HepG2 (cell line): Measurements from ENCODE around the gene ZNF264. TPM values are rescaled to one million over a fixed set of nuclear protein-coding genes. Genes with fewer than 3 reads are reported as not detected.

Experiments
- FLYWCH1 ChIP-seq: sonication (generic); formaldehyde crosslinking; IDR thresholded peaks from 2 replicates; pipeline ENCODE4 v1.8.1; 2023; ENCODE audit warnings: mild to moderate bottlenecking, missing genetic modification reagents
- KLF11 ChIP-seq: IDR thresholded peaks from 2 replicates; pipeline ENCODE4 v1.6.1; 2016; ENCODE audit warnings: missing compliant biosample characterization
- KLF9 ChIP-seq: IDR thresholded peaks from 2 replicates; pipeline ENCODE4 v1.6.1; 2016; ENCODE audit warnings: low read depth
- KMT2B ChIP-seq: IDR thresholded peaks from 2 replicates; pipeline ENCODE4 v1.6.1; 2016; ENCODE audit warnings: missing genetic modification reagents, missing compliant biosample characterization
- MED13 ChIP-seq: sonication (generic); formaldehyde crosslinking; IDR thresholded peaks from 2 replicates; pipeline ENCODE4 v1.5.0; 2020; ENCODE audit warnings: missing genetic modification reagents
- PRPF4 ChIP-seq: fragments of 200-400 bp; formaldehyde crosslinking; IDR thresholded peaks from 2 replicates; pipeline ENCODE4 v1.6.1; 2016; ENCODE audit warnings: low read length, low read depth; ENCODE audit not compliant: poor library complexity, severe bottlenecking
- TOPORS ChIP-seq: sonication (generic); formaldehyde crosslinking; IDR thresholded peaks from 2 replicates; pipeline ENCODE4 v1.8.0; 2023; ENCODE audit warnings: mild to moderate bottlenecking, missing genetic modification reagents
- ZBTB1 ChIP-seq: sonication (generic); formaldehyde crosslinking; IDR thresholded peaks from 2 replicates; pipeline ENCODE4 v1.4.0; 2020; ENCODE audit warnings: missing genetic modification reagents, borderline replicate concordance
- ZKSCAN5 ChIP-seq: sonication (generic); formaldehyde crosslinking; IDR thresholded peaks from 2 replicates; pipeline ENCODE4 v1.5.1; 2020; ENCODE audit warnings: mild to moderate bottlenecking, missing genetic modification reagents
- ZNF17 ChIP-seq: sonication (generic); formaldehyde crosslinking; IDR thresholded peaks from 2 replicates; pipeline ENCODE4 v1.5.0; 2020; ENCODE audit warnings: mild to moderate bottlenecking, missing genetic modification reagents
- ZNF34 ChIP-seq: sonication (generic); formaldehyde crosslinking; IDR thresholded peaks from 2 replicates; pipeline ENCODE4 v1.4.0; 2020; ENCODE audit warnings: mild to moderate bottlenecking, missing genetic modification reagents, borderline replicate concordance
- ZNF704 ChIP-seq: sonication (generic); formaldehyde crosslinking; IDR thresholded peaks from 2 replicates; pipeline ENCODE4 v1.8.1; 2023; ENCODE audit warnings: mild to moderate bottlenecking, inconsistent platforms, moderate library complexity, missing genetic modification reagents, borderline replicate concordance
- ZNF746 ChIP-seq: sonication (generic); formaldehyde crosslinking; IDR thresholded peaks from 2 replicates; pipeline ENCODE4 v1.8.0; 2022; ENCODE audit warnings: mild to moderate bottlenecking, missing genetic modification reagents
- ZNF782 ChIP-seq: sonication (generic); formaldehyde crosslinking; IDR thresholded peaks from 2 replicates; pipeline ENCODE4 v1.4.0; 2020; ENCODE audit warnings: missing genetic modification reagents, mild to moderate bottlenecking, borderline replicate concordance
- ZSCAN21 ChIP-seq: sonication (generic); formaldehyde crosslinking; IDR thresholded peaks from 2 replicates; pipeline ENCODE4 v1.8.0; 2022; ENCODE audit warnings: mild to moderate bottlenecking, missing genetic modification reagents, moderate library complexity, borderline replicate concordance
- polyA plus RNA-seq, 8 experiments: library from polyadenylated mRNA; depleted of rRNA in 3 of 8; stranded (reverse) in 7 of 8; unstranded in 1 of 8; fragments of >200 nt; fragmentation: Illumina TruSeq in 4 of 8; extraction: Trizol in 4 of 8; gene quantifications; 2 replicates each; pipeline versions ENCODE4 v1.2.1 to v1.2.3, GENCODE V29; 2011 to 2016; ENCODE audit warnings: low read depth in 4 of 8, missing spikeins in 1 of 8, mixed read lengths in 1 of 8; ENCODE audit not compliant: insufficient read depth in 1 of 8
- total RNA-seq, 5 experiments: library from RNA; depleted of rRNA; stranded (reverse); fragments of >200 nt; fragmentation: Illumina TruSeq; extraction: Trizol; gene quantifications; 2 replicates each; pipeline ENCODE4 v1.2.3, GENCODE V29; 2016; ENCODE audit warnings: low read depth in 1 of 5
- TF ChIP-seq, protein P1 (sequence below): sonication (generic); formaldehyde crosslinking; IDR thresholded peaks from 2 replicates; pipeline ENCODE4 v1.5.0; 2020; ENCODE audit warnings: mild to moderate bottlenecking, missing genetic modification reagents
- TF ChIP-seq, protein P2 (sequence below): IDR thresholded peaks from 2 replicates; pipeline ENCODE4 v1.6.1; 2016; ENCODE audit warnings: missing genetic modification reagents, missing compliant biosample characterization
- TF ChIP-seq, protein P3 (sequence below): sonication (generic); formaldehyde crosslinking; IDR thresholded peaks from 2 replicates; pipeline ENCODE4 v1.9.0; 2021; ENCODE audit warnings: missing genetic modification reagents, mild to moderate bottlenecking, borderline replicate concordance
- TF ChIP-seq, protein P4 (sequence below): sonication (generic); formaldehyde crosslinking; conservative IDR thresholded peaks from 2 replicates; pipeline ENCODE4 v1.8.0; 2022; ENCODE audit warnings: low read depth, missing genetic modification reagents
- TF ChIP-seq, protein P5 (sequence below): sonication (generic); formaldehyde crosslinking; IDR thresholded peaks from 2 replicates; pipeline ENCODE4 v1.5.0; 2020; ENCODE audit warnings: mild to moderate bottlenecking, missing genetic modification reagents, moderate library complexity

Gene ZNF264
- total and polyA plus RNA-seq, 2 of the 13 experiments (the other 11 are each of a cell fraction or from before 2014, with no cell fraction given) = 3.5 to 17.6 TPM

DNA sequence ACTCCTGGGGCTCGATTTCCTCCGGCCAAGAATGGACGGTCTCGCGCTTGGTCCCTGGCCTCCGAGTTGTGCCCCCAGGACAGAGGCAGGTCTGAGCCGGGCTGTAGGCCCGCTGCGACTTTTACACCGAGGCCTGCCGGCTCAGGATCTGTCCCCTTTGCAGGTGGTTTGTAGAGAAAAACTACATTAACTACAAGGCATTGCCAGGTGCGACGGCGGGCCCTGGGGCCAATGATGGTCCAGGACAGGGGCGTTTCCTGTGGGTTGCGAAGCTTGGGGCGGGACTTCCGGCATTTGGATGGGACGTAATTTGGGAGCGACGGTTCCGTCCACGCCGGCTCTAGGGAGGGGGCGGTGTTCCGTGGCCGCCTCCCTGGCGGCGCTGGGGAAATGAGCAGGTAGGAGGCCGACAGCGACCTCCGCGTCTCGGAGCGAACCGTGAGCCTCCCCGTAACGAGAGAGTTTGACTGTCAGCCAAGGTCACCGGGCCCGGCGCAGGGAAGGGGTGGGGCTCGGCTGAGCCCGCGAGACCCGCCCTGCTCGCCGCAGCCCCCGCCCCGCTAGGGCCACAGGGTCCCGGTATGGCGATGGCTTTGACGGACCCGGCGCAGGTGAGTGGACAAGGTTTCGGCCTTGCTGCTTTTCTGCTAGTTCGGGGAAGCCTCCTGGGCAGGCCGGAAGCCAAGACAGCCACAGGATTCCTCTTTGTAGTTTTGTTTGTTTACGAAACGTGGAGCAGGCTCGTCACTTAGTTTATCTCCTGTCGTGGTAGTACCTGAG, 49.2 kb downstream of the ZNF264 start, which contains the start of gene ZNF805 (continued):
- TF ChIP-seq, protein P1, sequence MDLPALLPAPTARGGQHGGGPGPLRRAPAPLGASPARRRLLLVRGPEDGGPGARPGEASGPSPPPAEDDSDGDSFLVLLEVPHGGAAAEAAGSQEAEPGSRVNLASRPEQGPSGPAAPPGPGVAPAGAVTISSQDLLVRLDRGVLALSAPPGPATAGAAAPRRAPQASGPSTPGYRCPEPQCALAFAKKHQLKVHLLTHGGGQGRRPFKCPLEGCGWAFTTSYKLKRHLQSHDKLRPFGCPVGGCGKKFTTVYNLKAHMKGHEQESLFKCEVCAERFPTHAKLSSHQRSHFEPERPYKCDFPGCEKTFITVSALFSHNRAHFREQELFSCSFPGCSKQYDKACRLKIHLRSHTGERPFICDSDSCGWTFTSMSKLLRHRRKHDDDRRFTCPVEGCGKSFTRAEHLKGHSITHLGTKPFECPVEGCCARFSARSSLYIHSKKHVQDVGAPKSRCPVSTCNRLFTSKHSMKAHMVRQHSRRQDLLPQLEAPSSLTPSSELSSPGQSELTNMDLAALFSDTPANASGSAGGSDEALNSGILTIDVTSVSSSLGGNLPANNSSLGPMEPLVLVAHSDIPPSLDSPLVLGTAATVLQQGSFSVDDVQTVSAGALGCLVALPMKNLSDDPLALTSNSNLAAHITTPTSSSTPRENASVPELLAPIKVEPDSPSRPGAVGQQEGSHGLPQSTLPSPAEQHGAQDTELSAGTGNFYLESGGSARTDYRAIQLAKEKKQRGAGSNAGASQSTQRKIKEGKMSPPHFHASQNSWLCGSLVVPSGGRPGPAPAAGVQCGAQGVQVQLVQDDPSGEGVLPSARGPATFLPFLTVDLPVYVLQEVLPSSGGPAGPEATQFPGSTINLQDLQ (CRISPR knock-in tag) = no peak; the same call in 1 of the 2 replicates
- TF ChIP-seq ZNF34 (CRISPR knock-in tag) (no peak), ZNF782 (peak; percentile 86; the same call in 1 of the 2 replicates), ZNF17 (CRISPR knock-in tag) (no peak), ZNF746 (CRISPR knock-in tag) (no peak; the same call in 1 of the 2 replicates), ZNF704 (CRISPR knock-in tag) (no peak), FLYWCH1 (CRISPR knock-in tag) (no peak), TOPORS (CRISPR knock-in tag) (no peak), MED13 (CRISPR knock-in tag) (no peak), KLF9 (CRISPR knock-in tag) (no peak; the same call in 1 of the 2 replicates), ZBTB1 (CRISPR knock-in tag) (0 out of 2 replicates have a peak, but pooled peaks have one; percentile 34), ZKSCAN5 (CRISPR knock-in tag) (no peak), KLF11 (CRISPR knock-in tag) (no peak), KMT2B (peak; percentile 95), ZSCAN21 (CRISPR knock-in tag) (no peak), PRPF4 (no peak)
- TF ChIP-seq, protein P2, sequence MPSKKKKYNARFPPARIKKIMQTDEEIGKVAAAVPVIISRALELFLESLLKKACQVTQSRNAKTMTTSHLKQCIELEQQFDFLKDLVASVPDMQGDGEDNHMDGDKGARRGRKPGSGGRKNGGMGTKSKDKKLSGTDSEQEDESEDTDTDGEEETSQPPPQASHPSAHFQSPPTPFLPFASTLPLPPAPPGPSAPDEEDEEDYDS (CRISPR knock-in tag) = peak; percentile 73
- TF ChIP-seq, protein P3, sequence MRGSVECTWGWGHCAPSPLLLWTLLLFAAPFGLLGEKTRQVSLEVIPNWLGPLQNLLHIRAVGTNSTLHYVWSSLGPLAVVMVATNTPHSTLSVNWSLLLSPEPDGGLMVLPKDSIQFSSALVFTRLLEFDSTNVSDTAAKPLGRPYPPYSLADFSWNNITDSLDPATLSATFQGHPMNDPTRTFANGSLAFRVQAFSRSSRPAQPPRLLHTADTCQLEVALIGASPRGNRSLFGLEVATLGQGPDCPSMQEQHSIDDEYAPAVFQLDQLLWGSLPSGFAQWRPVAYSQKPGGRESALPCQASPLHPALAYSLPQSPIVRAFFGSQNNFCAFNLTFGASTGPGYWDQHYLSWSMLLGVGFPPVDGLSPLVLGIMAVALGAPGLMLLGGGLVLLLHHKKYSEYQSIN = no peak
- TF ChIP-seq, protein P4, sequence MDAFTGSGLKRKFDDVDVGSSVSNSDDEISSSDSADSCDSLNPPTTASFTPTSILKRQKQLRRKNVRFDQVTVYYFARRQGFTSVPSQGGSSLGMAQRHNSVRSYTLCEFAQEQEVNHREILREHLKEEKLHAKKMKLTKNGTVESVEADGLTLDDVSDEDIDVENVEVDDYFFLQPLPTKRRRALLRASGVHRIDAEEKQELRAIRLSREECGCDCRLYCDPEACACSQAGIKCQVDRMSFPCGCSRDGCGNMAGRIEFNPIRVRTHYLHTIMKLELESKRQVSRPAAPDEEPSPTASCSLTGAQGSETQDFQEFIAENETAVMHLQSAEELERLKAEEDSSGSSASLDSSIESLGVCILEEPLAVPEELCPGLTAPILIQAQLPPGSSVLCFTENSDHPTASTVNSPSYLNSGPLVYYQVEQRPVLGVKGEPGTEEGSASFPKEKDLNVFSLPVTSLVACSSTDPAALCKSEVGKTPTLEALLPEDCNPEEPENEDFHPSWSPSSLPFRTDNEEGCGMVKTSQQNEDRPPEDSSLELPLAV (CRISPR knock-in tag) = no peak
- TF ChIP-seq, protein P5, sequence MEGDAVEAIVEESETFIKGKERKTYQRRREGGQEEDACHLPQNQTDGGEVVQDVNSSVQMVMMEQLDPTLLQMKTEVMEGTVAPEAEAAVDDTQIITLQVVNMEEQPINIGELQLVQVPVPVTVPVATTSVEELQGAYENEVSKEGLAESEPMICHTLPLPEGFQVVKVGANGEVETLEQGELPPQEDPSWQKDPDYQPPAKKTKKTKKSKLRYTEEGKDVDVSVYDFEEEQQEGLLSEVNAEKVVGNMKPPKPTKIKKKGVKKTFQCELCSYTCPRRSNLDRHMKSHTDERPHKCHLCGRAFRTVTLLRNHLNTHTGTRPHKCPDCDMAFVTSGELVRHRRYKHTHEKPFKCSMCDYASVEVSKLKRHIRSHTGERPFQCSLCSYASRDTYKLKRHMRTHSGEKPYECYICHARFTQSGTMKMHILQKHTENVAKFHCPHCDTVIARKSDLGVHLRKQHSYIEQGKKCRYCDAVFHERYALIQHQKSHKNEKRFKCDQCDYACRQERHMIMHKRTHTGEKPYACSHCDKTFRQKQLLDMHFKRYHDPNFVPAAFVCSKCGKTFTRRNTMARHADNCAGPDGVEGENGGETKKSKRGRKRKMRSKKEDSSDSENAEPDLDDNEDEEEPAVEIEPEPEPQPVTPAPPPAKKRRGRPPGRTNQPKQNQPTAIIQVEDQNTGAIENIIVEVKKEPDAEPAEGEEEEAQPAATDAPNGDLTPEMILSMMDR (CRISPR knock-in tag) = peak; percentile 41
